HepG2 (cell line): ENCODE data around the gene PCBP2. TPM values are rescaled to one million over a fixed set of nuclear protein-coding genes. Genes with fewer than 3 reads are reported as not detected.

Experiments used
- CENPT ChIP-seq: sonication (generic); formaldehyde crosslinking; IDR thresholded peaks from 2 replicates; pipeline ENCODE4 v1.8.0; 2022; ENCODE audit warnings: low read depth, mild to moderate bottlenecking, moderate library complexity, missing genetic modification reagents
- HBP1 ChIP-seq: IDR thresholded peaks from 2 replicates; pipeline ENCODE4 v1.6.1; 2016; ENCODE audit warnings: low read depth, control low read depth
- KDM5A ChIP-seq: fragments of 200-600 bp; sonication (generic); IDR thresholded peaks from 2 replicates; pipeline ENCODE4 v1.7.0; 2018; ENCODE audit warnings: antibody characterized with exemption, mild to moderate bottlenecking, low read length, borderline replicate concordance
- KDM6A ChIP-seq: IDR thresholded peaks from 2 replicates; pipeline ENCODE4 v1.6.1; 2016; ENCODE audit warnings: low read depth
- NCOA1 ChIP-seq: sonication (generic); formaldehyde crosslinking; IDR thresholded peaks from 2 replicates; pipeline ENCODE4 v1.9.0; 2021; ENCODE audit warnings: missing genetic modification reagents
- PBX3 ChIP-seq: sonication (generic); formaldehyde crosslinking; IDR thresholded peaks from 2 replicates; pipeline ENCODE4 v1.8.1; 2023; ENCODE audit warnings: missing genetic modification reagents, inconsistent platforms, borderline replicate concordance
- SALL2 ChIP-seq: sonication (generic); formaldehyde crosslinking; IDR thresholded peaks from 2 replicates; pipeline ENCODE4 v1.8.1; 2023; ENCODE audit warnings: mild to moderate bottlenecking, missing genetic modification reagents, inconsistent platforms
- SAP130 ChIP-seq: IDR thresholded peaks from 2 replicates; pipeline ENCODE4 v1.6.1; 2016; ENCODE audit warnings: low read depth
- SP5 ChIP-seq: IDR thresholded peaks from 2 replicates; pipeline ENCODE4 v1.6.1; 2016; ENCODE audit warnings: low read depth, borderline replicate concordance
- TEF ChIP-seq: sonication (generic); formaldehyde crosslinking; IDR thresholded peaks from 2 replicates; pipeline ENCODE4 v1.5.0; 2020; ENCODE audit warnings: missing genetic modification reagents
- TOPORS ChIP-seq: sonication (generic); formaldehyde crosslinking; IDR thresholded peaks from 2 replicates; pipeline ENCODE4 v1.8.0; 2023; ENCODE audit warnings: mild to moderate bottlenecking, missing genetic modification reagents
- ZBTB10 ChIP-seq: sonication (generic); formaldehyde crosslinking; IDR thresholded peaks from 2 replicates; pipeline ENCODE4 v1.4.0; 2020; ENCODE audit warnings: missing genetic modification reagents, borderline replicate concordance
- ZNF235 ChIP-seq: sonication (generic); formaldehyde crosslinking; IDR thresholded peaks from 2 replicates; pipeline ENCODE4 v1.8.1; 2023; ENCODE audit warnings: mild to moderate bottlenecking, missing genetic modification reagents, borderline replicate concordance
- ZNF333 ChIP-seq: sonication (generic); formaldehyde crosslinking; IDR thresholded peaks from 2 replicates; pipeline ENCODE4 v1.4.0; 2020; ENCODE audit warnings: mild to moderate bottlenecking, missing genetic modification reagents, borderline replicate concordance
- ZNF33B ChIP-seq: sonication (generic); formaldehyde crosslinking; IDR thresholded peaks from 2 replicates; pipeline ENCODE4 v1.5.1; 2020; ENCODE audit warnings: mild to moderate bottlenecking, missing genetic modification reagents
- ZNF34 ChIP-seq: sonication (generic); formaldehyde crosslinking; IDR thresholded peaks from 2 replicates; pipeline ENCODE4 v1.4.0; 2020; ENCODE audit warnings: mild to moderate bottlenecking, missing genetic modification reagents, borderline replicate concordance
- ZNF574 ChIP-seq: sonication (generic); formaldehyde crosslinking; IDR thresholded peaks from 2 replicates; pipeline ENCODE4 v1.4.0; 2020; ENCODE audit warnings: missing genetic modification reagents
- ZNF780A ChIP-seq: sonication (generic); formaldehyde crosslinking; IDR thresholded peaks from 2 replicates; pipeline ENCODE4 v1.8.0; 2022; ENCODE audit warnings: mild to moderate bottlenecking, missing genetic modification reagents, moderate library complexity
- ZNF781 ChIP-seq: sonication (generic); formaldehyde crosslinking; IDR thresholded peaks from 2 replicates; pipeline ENCODE4 v1.5.1; 2020; ENCODE audit warnings: borderline replicate concordance, mild to moderate bottlenecking, missing genetic modification reagents; ENCODE audit errors: not compliant biosample characterization
- ZNF782 ChIP-seq: sonication (generic); formaldehyde crosslinking; IDR thresholded peaks from 2 replicates; pipeline ENCODE4 v1.4.0; 2020; ENCODE audit warnings: missing genetic modification reagents, mild to moderate bottlenecking, borderline replicate concordance
- polyA plus RNA-seq, 8 experiments: library from polyadenylated mRNA; depleted of rRNA in 3 of 8; stranded (reverse) in 7 of 8; unstranded in 1 of 8; fragments of >200 nt; fragmentation: Illumina TruSeq in 4 of 8; extraction: Trizol in 4 of 8; gene quantifications; 2 replicates each; pipeline versions ENCODE4 v1.2.1 to v1.2.3, GENCODE V29; 2011 to 2016; ENCODE audit warnings: low read depth in 4 of 8, missing spikeins in 1 of 8, mixed read lengths in 1 of 8; ENCODE audit not compliant: insufficient read depth in 1 of 8
- total RNA-seq, 5 experiments: library from RNA; depleted of rRNA; stranded (reverse); fragments of >200 nt; fragmentation: Illumina TruSeq; extraction: Trizol; gene quantifications; 2 replicates each; pipeline ENCODE4 v1.2.3, GENCODE V29; 2016; ENCODE audit warnings: low read depth in 1 of 5

The PCBP2 gene
- total and polyA plus RNA-seq, 2 of the 13 experiments (the other 11 are each of a cell fraction or from before 2014, with no cell fraction given), result 154 to 345 TPM

- TF ChIP-seq ZBTB10, result no peak
- TF ChIP-seq PBX3 (CRISPR knock-in tag), result no peak
- TF ChIP-seq ZNF574 (CRISPR knock-in tag), result no peak; the same call in 1 of the 2 replicates
- TF ChIP-seq HBP1 (CRISPR knock-in tag), result no peak
- no peak for TF ChIP-seq TEF (CRISPR knock-in tag)
- TF ChIP-seq ZNF333, result no peak
- TF ChIP-seq ZNF235 (CRISPR knock-in tag), result no peak
- 0 out of 2 replicates have a peak, but pooled peaks have one; percentile 22 for TF ChIP-seq SP5 (CRISPR knock-in tag)
- no peak for TF ChIP-seq ZNF781 (CRISPR knock-in tag)
- no peak for TF ChIP-seq SALL2 (CRISPR knock-in tag)
- TF ChIP-seq CENPT, result no peak
- 0 out of 2 replicates have a peak, but pooled peaks have one; percentile 39 for TF ChIP-seq ZNF782
- no peak for TF ChIP-seq ZNF34 (CRISPR knock-in tag)
- TF ChIP-seq ZNF33B, result no peak
- TF ChIP-seq TOPORS (CRISPR knock-in tag), result no peak; the same call in 1 of the 2 replicates
- no peak for TF ChIP-seq NCOA1 (CRISPR knock-in tag)
- TF ChIP-seq KDM5A, result peak; percentile 56; the same call in 1 of the 2 replicates
- no peak for TF ChIP-seq ZNF780A
- peak; percentile 90 for TF ChIP-seq SAP130 (CRISPR knock-in tag)
- no peak for TF ChIP-seq KDM6A
These were observed 10.7 kb upstream of the PCBP2 start, which contains the start of gene PRR13 (continued) for GRCh38 chr12:53441040-53441833.
